Loucy (cell line): ENCODE measurements around the gene AGAP5.
A peak's percentile ranks its signal among the peaks of the same experiment; 100 is the strongest.
"Not testable (repeated sequence)": the region's sequence is repeated elsewhere in the genome, so short reads cannot be mapped to it uniquely, and the experiment has no call there.

Experiments used
- H2AFZ ChIP-seq: fragments of 200-600 bp; sonication (generic); 2 replicates; pipeline ENCODE4 v1.6.0; 2016; ENCODE audit warnings: antibody characterized with exemption, mild to moderate bottlenecking, low read length, moderate library complexity
- H3F3A ChIP-seq: fragments of 200-600 bp; 2 replicates; pipeline ENCODE4 v1.6.0; 2016; ENCODE audit warnings: antibody characterized with exemption, low read depth, mild to moderate bottlenecking
- H3K27me3 ChIP-seq: fragments of 200-600 bp; sonication (generic); 2 replicates; pipeline ENCODE4 v1.6.1; 2014; ENCODE audit warnings: low read length, mild to moderate bottlenecking; ENCODE audit not compliant: insufficient read depth, poor library complexity, severe bottlenecking
- H3K36me3 ChIP-seq: fragments of 200-600 bp; sonication (generic); 2 replicates; pipeline ENCODE4 v1.6.1; 2016; ENCODE audit warnings: low read length; ENCODE audit not compliant: insufficient read depth
- H3K4me1 ChIP-seq: fragments of 200-600 bp; sonication (generic); 2 replicates; pipeline ENCODE4 v1.5.1; 2014; ENCODE audit warnings: low read length, mild to moderate bottlenecking; ENCODE audit not compliant: insufficient read depth, poor library complexity, severe bottlenecking
- H3K4me2 ChIP-seq: fragments of 200-600 bp; sonication (generic); 2 replicates; pipeline ENCODE4 v1.6.0; 2014; ENCODE audit warnings: antibody characterized with exemption, low read length, low read depth, mild to moderate bottlenecking; ENCODE audit not compliant: poor library complexity, severe bottlenecking
- H3K4me3 ChIP-seq: fragments of 200-600 bp; sonication (generic); 2 replicates; pipeline ENCODE4 v1.5.1; 2014; ENCODE audit warnings: low read length, mild to moderate bottlenecking, mixed read lengths; ENCODE audit not compliant: poor library complexity, severe bottlenecking
- H3K79me2 ChIP-seq: fragments of 200-600 bp; sonication (generic); 2 replicates; pipeline ENCODE4 v1.6.1; 2014; ENCODE audit warnings: low read length; ENCODE audit not compliant: insufficient read depth
- H3K9ac ChIP-seq: fragments of 200-600 bp; sonication (generic); 2 replicates; pipeline ENCODE4 v1.6.0; 2014; ENCODE audit warnings: mild to moderate bottlenecking, low read depth, low read length, moderate library complexity; ENCODE audit not compliant: poor library complexity, severe bottlenecking
- H3K9me2 ChIP-seq: fragments of 200-600 bp; sonication (generic); replicated peaks from 2 replicates; pipeline ENCODE4 v1.6.1; 2016; ENCODE audit warnings: low read depth, low read length, mixed read lengths
- H3K9me3 ChIP-seq: fragments of 200-600 bp; sonication (generic); 2 replicates; pipeline ENCODE4 v1.6.1; 2014; ENCODE audit warnings: mild to moderate bottlenecking, antibody characterized with exemption, low read length, low read depth; ENCODE audit not compliant: insufficient read depth
- H4K20me1 ChIP-seq: fragments of 200-600 bp; sonication (generic); 2 replicates; pipeline ENCODE4 v1.6.0; 2014; ENCODE audit warnings: antibody characterized with exemption, low read length, mild to moderate bottlenecking; ENCODE audit not compliant: insufficient read depth, poor library complexity, severe bottlenecking
- EZH2phosphoT487 ChIP-seq: fragments of 200-600 bp; IDR thresholded peaks from 2 replicates; pipeline ENCODE4 v1.6.1; 2018; ENCODE audit warnings: antibody characterized with exemption, mild to moderate bottlenecking, moderate library complexity, borderline replicate concordance
- TF ChIP-seq, protein P1 (sequence below): fragments of 200-600 bp; sonication (generic); conservative IDR thresholded peaks from 2 replicates; pipeline ENCODE4 v1.5.1; 2014; ENCODE audit warnings: mild to moderate bottlenecking, antibody characterized with exemption, low read length

The AGAP5 gene

DNA sequence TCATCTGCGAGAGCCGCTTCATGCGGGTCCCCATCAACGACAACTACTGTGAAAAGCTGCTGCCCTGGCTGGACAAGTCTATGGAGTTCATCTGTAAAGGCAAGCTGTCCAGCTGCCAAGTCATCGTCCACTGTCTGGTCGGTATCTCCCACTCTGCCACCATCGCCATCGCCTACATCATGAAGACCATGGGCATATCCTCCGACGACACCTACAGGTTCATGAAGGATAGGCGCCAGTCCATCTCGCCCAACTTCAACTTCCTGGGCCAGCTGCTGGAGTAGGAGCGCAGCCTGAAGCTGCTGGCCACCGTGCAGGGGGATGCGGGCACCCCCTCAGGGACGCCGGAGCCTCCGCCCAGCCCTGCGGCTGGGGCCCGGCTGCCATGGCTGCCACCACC lies 34.5 kb upstream of the AGAP5 start:
- TF ChIP-seq, protein P1, sequence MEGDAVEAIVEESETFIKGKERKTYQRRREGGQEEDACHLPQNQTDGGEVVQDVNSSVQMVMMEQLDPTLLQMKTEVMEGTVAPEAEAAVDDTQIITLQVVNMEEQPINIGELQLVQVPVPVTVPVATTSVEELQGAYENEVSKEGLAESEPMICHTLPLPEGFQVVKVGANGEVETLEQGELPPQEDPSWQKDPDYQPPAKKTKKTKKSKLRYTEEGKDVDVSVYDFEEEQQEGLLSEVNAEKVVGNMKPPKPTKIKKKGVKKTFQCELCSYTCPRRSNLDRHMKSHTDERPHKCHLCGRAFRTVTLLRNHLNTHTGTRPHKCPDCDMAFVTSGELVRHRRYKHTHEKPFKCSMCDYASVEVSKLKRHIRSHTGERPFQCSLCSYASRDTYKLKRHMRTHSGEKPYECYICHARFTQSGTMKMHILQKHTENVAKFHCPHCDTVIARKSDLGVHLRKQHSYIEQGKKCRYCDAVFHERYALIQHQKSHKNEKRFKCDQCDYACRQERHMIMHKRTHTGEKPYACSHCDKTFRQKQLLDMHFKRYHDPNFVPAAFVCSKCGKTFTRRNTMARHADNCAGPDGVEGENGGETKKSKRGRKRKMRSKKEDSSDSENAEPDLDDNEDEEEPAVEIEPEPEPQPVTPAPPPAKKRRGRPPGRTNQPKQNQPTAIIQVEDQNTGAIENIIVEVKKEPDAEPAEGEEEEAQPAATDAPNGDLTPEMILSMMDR = no peak
- TF ChIP-seq EZH2phosphoT487 = no peak
- H3K79me2 ChIP-seq = peaks cover 41% of the 10 kb centered on the region

DNA sequence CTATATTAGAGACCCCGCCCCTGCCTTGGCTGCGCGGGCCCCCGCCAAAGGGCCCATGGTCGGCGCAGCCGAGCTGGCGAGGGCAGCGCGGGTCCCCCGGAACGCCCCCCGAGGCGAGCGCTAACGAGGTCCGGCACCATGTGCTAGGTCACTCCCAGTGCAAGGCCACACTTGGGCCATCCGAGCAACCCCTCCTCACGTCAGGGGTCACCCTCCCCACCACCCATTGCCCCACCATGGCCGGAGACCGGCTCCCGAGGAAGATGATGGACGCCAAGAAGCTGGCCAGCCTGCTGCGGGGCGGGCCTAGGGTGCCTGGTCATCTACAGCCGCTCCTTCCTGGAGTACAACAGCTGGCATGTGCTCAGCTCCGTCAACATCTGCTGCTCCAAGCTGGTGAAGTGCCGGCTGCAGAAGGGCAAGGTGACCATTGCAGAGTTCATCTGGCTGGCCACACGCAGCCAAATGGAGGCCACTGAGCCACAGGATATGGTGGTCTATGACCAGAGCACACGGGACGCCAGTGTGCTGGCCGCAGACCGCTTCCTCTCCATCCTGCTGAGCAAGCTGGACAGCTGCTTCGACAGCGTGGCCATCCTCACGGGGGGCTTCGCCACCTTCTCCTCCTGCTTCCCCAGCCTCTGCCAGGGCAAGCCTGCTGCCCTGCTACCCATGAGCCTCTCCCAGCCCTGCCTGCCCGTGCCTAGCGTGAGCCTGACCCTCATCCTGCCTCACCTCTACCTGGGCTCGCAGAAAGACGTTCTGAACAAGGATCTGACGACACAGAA lies 33.9 kb upstream of the AGAP5 start:
- H3K4me2 ChIP-seq = peak overlapping the region; percentile 90
- H3K4me1 ChIP-seq = peaks cover 9% of the 10 kb centered on the region
- H3K4me3 ChIP-seq = peak overlapping the region; percentile 86
- H3K27me3 ChIP-seq = no peaks in the 10 kb centered on the region
- peaks cover 41% of the 10 kb centered on the region for H3K79me2 ChIP-seq
- no peaks in the 10 kb centered on the region; the same call in 1 of the 2 replicates for H3K36me3 ChIP-seq
- no peaks in the 10 kb centered on the region for H3K9me3 ChIP-seq
- H4K20me1 ChIP-seq = no peaks in the 10 kb centered on the region
- no peak overlapping the region for H2AFZ ChIP-seq
- H3K9ac ChIP-seq = peak overlapping the region; percentile 82
- TF ChIP-seq EZH2phosphoT487 = no peak
- TF ChIP-seq, protein P1 = no peak
- no peaks in the 10 kb centered on the region for H3K9me2 ChIP-seq
- H3F3A ChIP-seq = no peaks in the 10 kb centered on the region

More for the DNA sequence above, 34.5 kb upstream of the AGAP5 start:
- Histone ChIP-seq H3F3A (no peaks in the 10 kb centered on the region), H3K9me2 (no peaks in the 10 kb centered on the region), H3K9ac (no peak overlapping the region), H4K20me1 (no peaks in the 10 kb centered on the region), H3K36me3 (no peaks in the 10 kb centered on the region), H3K4me2 (no peak overlapping the region), H3K9me3 (no peaks in the 10 kb centered on the region), H3K4me3 (no peak overlapping the region), H3K4me1 (peaks cover 9% of the 10 kb centered on the region), H2AFZ (no peak overlapping the region), H3K27me3 (no peaks in the 10 kb centered on the region)

DNA sequence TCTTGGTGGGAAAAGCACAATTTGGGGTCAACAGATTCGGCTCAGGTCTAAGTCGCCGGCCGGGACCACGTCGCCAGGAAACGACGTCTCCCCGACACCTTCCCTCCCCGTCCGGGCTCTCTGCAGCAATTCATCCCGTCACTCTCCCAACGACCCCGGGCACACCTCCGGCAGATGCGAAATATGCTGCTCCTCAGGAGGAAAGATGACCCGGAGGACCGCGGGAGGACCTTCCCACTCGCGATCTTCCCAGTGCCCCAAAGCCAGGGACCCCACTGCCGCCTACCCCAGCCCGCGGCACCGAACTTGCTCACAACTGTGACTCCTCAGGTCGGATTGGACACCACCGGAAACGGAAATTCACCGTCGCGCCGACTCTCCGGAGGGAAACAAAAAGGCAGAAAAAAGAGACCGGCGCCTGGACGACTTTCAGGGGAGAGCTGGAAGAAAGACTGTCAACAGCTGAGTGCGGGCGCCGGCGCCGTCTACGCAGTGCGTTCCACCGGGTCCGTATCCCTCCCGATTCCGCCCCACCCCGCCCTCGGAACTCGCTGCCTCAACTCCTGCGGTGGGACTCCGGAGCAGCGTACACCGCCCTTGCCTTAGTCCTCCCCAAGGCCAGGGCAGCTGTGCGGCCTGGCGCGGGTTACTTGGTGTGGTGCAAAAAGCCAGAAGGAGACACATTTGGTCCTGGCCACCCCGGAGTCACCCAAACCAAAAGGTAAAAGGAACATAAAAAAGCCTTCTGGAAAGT lies 32.4 kb upstream of the AGAP5 start:
- Histone ChIP-seq H3K36me3 (peaks cover 11% of the 10 kb centered on the region; the same call in 1 of the 2 replicates), H3K4me3 (peak overlapping the region; percentile 86), H3K9me2 (no peaks in the 10 kb centered on the region), H3K9me3 (no peaks in the 10 kb centered on the region), H3F3A (no peaks in the 10 kb centered on the region), H3K9ac (peak overlapping the region; percentile 82), H3K4me1 (peaks cover 9% of the 10 kb centered on the region), H3K4me2 (peak overlapping the region; percentile 90), H3K27me3 (no peaks in the 10 kb centered on the region), H3K79me2 (peaks cover 45% of the 10 kb centered on the region), H2AFZ (peak overlapping the region; percentile 93), H4K20me1 (no peaks in the 10 kb centered on the region)
- TF ChIP-seq, protein P1 = no peak
- TF ChIP-seq EZH2phosphoT487 = no peak

DNA sequence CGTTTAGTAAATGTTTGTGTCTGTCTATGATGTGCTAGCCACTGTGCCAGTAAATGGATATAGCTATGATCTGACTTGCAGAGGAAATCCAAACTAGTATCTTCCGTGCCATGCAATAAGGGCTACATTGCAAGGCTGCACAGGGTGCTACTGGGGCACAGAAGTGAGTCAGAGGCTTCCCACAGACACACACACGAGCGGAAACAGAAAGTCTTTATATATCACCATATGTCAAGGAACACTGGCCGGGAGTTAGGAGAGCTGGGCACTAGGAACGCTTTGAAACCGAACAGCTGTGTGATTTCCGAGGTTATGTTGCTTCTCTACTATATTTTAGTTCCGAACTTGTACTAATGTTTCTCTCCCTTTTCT lies 31.9 kb upstream of the AGAP5 start:
- Histone ChIP-seq H3K4me3 (peak overlapping the region; percentile 86), H3K79me2 (peaks cover 43% of the 10 kb centered on the region), H3K36me3 (peaks cover 11% of the 10 kb centered on the region; the same call in 1 of the 2 replicates), H2AFZ (peak overlapping the region; percentile 93), H3K4me2 (peak overlapping the region; percentile 90), H3K9ac (peak overlapping the region; percentile 82)
- not testable (repeated sequence) for H4K20me1 ChIP-seq, H3K27me3 ChIP-seq, H3K9me3 ChIP-seq, H3K4me1 ChIP-seq, H3K9me2 ChIP-seq, H3F3A ChIP-seq
